WTC11 (cell line): Measurements from ENCODE around the gene IMPDH1. TPM values are rescaled to one million over a fixed set of nuclear protein-coding genes. Genes with fewer than 3 reads are reported as not detected.

Experiments used
- ATAC-seq: fragments of 200-7000 bp; cut with Tn5 transposase; 2 replicates; pipeline ENCODE4 v1.10.0; 2021; ENCODE audit warnings: mild to moderate bottlenecking, moderate library complexity
- CTCF ChIA-PET: fragments of 300-600 bp; sonication (Branson Sonifier 250); formaldehyde crosslinking; loops from one replicate; lab custom pipeline; 2021; ENCODE audit warnings: antibody characterized with exemption; lab: Charles Lee
- POLR2A ChIA-PET: fragments of 350-600 bp; sonication (Branson Sonifier 250); formaldehyde crosslinking; loops from one replicate; lab custom pipeline; 2021; ENCODE audit warnings: antibody characterized with exemption; lab: Charles Lee
- DNase-seq: peaks from one replicate; pipeline ENCODE4 v3.0.0; 2021; ENCODE audit warnings: low spot score
- H3K27ac Mint-ChIP-seq: 2 replicates; pipeline ENCODE4 v1.8.0; 2021; ENCODE audit warnings: mixed read lengths
- H3K27me3 Mint-ChIP-seq: 2 replicates; pipeline ENCODE4 v1.8.0; 2021; ENCODE audit warnings: low read depth, mild to moderate bottlenecking, moderate library complexity, mixed read lengths
- H3K36me3 Mint-ChIP-seq: 2 replicates; pipeline ENCODE4 v1.8.0; 2021; ENCODE audit warnings: mixed read lengths
- H3K4me1 Mint-ChIP-seq: 2 replicates; pipeline ENCODE4 v1.8.0; 2022; ENCODE audit warnings: mixed read lengths
- H3K4me3 Mint-ChIP-seq: 2 replicates; pipeline ENCODE4 v1.8.0; 2021; ENCODE audit warnings: mild to moderate bottlenecking, moderate library complexity, mixed read lengths
- H3K9me3 Mint-ChIP-seq: 2 replicates; pipeline ENCODE4 v1.8.0; 2021; ENCODE audit warnings: mixed read lengths
- ATF1 ChIP-seq: sonication (generic); formaldehyde crosslinking; IDR thresholded peaks from 2 replicates; pipeline ENCODE4 v1.8.1; 2023; ENCODE audit warnings: mild to moderate bottlenecking, moderate library complexity, missing genetic modification reagents
- CBFB ChIP-seq: sonication (generic); formaldehyde crosslinking; IDR thresholded peaks from 2 replicates; pipeline ENCODE4 v1.8.1; 2022; ENCODE audit warnings: mild to moderate bottlenecking, low read depth, missing genetic modification reagents
- CREM ChIP-seq: sonication (generic); formaldehyde crosslinking; IDR thresholded peaks from 2 replicates; pipeline ENCODE4 v1.8.1; 2022; ENCODE audit warnings: mild to moderate bottlenecking, missing genetic modification reagents, moderate library complexity
- E2F1 ChIP-seq: sonication (generic); formaldehyde crosslinking; IDR thresholded peaks from 2 replicates; pipeline ENCODE4 v1.8.0; 2022; ENCODE audit warnings: mild to moderate bottlenecking, missing genetic modification reagents
- ETV6 ChIP-seq: sonication (generic); formaldehyde crosslinking; IDR thresholded peaks from 2 replicates; pipeline ENCODE4 v1.8.1; 2022; ENCODE audit warnings: mild to moderate bottlenecking, missing genetic modification reagents
- FOXP1 ChIP-seq: sonication (generic); formaldehyde crosslinking; IDR thresholded peaks from 2 replicates; pipeline ENCODE4 v1.8.0; 2022; ENCODE audit warnings: missing genetic modification reagents, mild to moderate bottlenecking, moderate library complexity, borderline replicate concordance
- JAZF1 ChIP-seq: fragments of 250-450 bp; sonication (Bioruptor Pico); IDR thresholded peaks from 2 replicates; pipeline ENCODE4 v1.9.0; 2021; ENCODE audit warnings: moderate library complexity, mild to moderate bottlenecking, inconsistent platforms
- NFE2L1 ChIP-seq: sonication (generic); formaldehyde crosslinking; IDR thresholded peaks from 2 replicates; pipeline ENCODE4 v1.8.1; 2023; ENCODE audit warnings: missing genetic modification reagents
- PRRX2 ChIP-seq: fragments of 250-450 bp; sonication (Bioruptor Pico); IDR thresholded peaks from 2 replicates; pipeline ENCODE4 v1.8.0; 2021; ENCODE audit warnings: mild to moderate bottlenecking
- SOX15 ChIP-seq: fragments of 250-450 bp; sonication (Bioruptor Pico); IDR thresholded peaks from 2 replicates; pipeline ENCODE4 v1.9.0; 2021; ENCODE audit warnings: mild to moderate bottlenecking
- TEAD4 ChIP-seq: sonication (generic); formaldehyde crosslinking; IDR thresholded peaks from 2 replicates; pipeline ENCODE4 v1.8.0; 2022; ENCODE audit warnings: mild to moderate bottlenecking, missing genetic modification reagents
- ZNF121 ChIP-seq: sonication (generic); formaldehyde crosslinking; IDR thresholded peaks from 2 replicates; pipeline ENCODE4 v1.8.0; 2023; ENCODE audit warnings: missing genetic modification reagents
- ZNF219 ChIP-seq: sonication (generic); formaldehyde crosslinking; IDR thresholded peaks from 2 replicates; pipeline ENCODE4 v1.8.0; 2023; ENCODE audit warnings: missing genetic modification reagents, mild to moderate bottlenecking, borderline replicate concordance
- ZNF232 ChIP-seq: sonication (generic); formaldehyde crosslinking; IDR thresholded peaks from 2 replicates; pipeline ENCODE4 v1.8.0; 2022; ENCODE audit warnings: mild to moderate bottlenecking, missing genetic modification reagents
- ZNF263 ChIP-seq: sonication (generic); formaldehyde crosslinking; IDR thresholded peaks from 2 replicates; pipeline ENCODE4 v1.8.1; 2022; ENCODE audit warnings: low read depth, mild to moderate bottlenecking, moderate library complexity, missing genetic modification reagents
- ZNF423 ChIP-seq: fragments of 250-450 bp; sonication (Bioruptor Pico); IDR thresholded peaks from 2 replicates; pipeline ENCODE4 v2.1.2; 2022; ENCODE audit warnings: mild to moderate bottlenecking, moderate library complexity
- ZNF671 ChIP-seq: fragments of 250-450 bp; sonication (Bioruptor Pico); IDR thresholded peaks from 2 replicates; pipeline ENCODE4 v1.8.0; 2021; ENCODE audit warnings: mild to moderate bottlenecking
- total RNA-seq: library from RNA; stranded (reverse); gene quantifications from 3 replicates; pipeline ENCODE4 v1.2.3, GENCODE V29; 2021
- TF ChIP-seq, protein P1 (sequence below): fragments of 250-450 bp; sonication (Bioruptor Pico); IDR thresholded peaks from 2 replicates; pipeline ENCODE4 v1.9.0; 2021; ENCODE audit warnings: mild to moderate bottlenecking
- TF ChIP-seq, protein P2 (sequence below): fragments of 250-450 bp; sonication (Bioruptor Pico); IDR thresholded peaks from 2 replicates; pipeline ENCODE4 v1.8.0; 2021; ENCODE audit warnings: mild to moderate bottlenecking
- TF ChIP-seq, protein P3 (sequence below): sonication (generic); formaldehyde crosslinking; IDR thresholded peaks from 2 replicates; pipeline ENCODE4 v1.8.0; 2022; ENCODE audit warnings: mild to moderate bottlenecking, missing genetic modification reagents
- TF ChIP-seq, protein P4 (sequence below): sonication (generic); formaldehyde crosslinking; IDR thresholded peaks from 2 replicates; pipeline ENCODE4 v1.8.1; 2023; ENCODE audit warnings: mild to moderate bottlenecking, missing genetic modification reagents, moderate library complexity
- TF ChIP-seq, protein P5 (sequence below): sonication (generic); formaldehyde crosslinking; IDR thresholded peaks from 2 replicates; pipeline ENCODE4 v1.8.0; 2022; ENCODE audit warnings: mild to moderate bottlenecking, missing genetic modification reagents
- TF ChIP-seq, protein P6 (sequence below): sonication (generic); formaldehyde crosslinking; IDR thresholded peaks from 2 replicates; pipeline ENCODE4 v1.8.1; 2023; ENCODE audit warnings: mild to moderate bottlenecking, missing genetic modification reagents

Gene IMPDH1
- total RNA-seq, 1 experiment from 2014 or later: 54.2 TPM

GRCh38 chr7:128389618-128390329 lies 20.0 kb downstream of the IMPDH1 start:
- ATAC-seq (peak; percentile 39), DNase-seq (no peak)
- POLR2A ChIA-PET: no interaction called here
- Mint-ChIP-seq H3K36me3 (no peaks in the 10 kb centered on the region), H3K27ac (no peak overlapping the region), H3K4me3 (no peak overlapping the region), H3K9me3 (no peaks in the 10 kb centered on the region), H3K27me3 (peaks cover 25% of the 10 kb centered on the region), H3K4me1 (peaks cover 13% of the 10 kb centered on the region)
- TF ChIP-seq NFE2L1 (CRISPR knock-in tag): no peak
- TF ChIP-seq ZNF671 (CRISPR knock-in tag): no peak
- no peak for TF ChIP-seq TEAD4 (CRISPR knock-in tag)
- TF ChIP-seq, protein P1, sequence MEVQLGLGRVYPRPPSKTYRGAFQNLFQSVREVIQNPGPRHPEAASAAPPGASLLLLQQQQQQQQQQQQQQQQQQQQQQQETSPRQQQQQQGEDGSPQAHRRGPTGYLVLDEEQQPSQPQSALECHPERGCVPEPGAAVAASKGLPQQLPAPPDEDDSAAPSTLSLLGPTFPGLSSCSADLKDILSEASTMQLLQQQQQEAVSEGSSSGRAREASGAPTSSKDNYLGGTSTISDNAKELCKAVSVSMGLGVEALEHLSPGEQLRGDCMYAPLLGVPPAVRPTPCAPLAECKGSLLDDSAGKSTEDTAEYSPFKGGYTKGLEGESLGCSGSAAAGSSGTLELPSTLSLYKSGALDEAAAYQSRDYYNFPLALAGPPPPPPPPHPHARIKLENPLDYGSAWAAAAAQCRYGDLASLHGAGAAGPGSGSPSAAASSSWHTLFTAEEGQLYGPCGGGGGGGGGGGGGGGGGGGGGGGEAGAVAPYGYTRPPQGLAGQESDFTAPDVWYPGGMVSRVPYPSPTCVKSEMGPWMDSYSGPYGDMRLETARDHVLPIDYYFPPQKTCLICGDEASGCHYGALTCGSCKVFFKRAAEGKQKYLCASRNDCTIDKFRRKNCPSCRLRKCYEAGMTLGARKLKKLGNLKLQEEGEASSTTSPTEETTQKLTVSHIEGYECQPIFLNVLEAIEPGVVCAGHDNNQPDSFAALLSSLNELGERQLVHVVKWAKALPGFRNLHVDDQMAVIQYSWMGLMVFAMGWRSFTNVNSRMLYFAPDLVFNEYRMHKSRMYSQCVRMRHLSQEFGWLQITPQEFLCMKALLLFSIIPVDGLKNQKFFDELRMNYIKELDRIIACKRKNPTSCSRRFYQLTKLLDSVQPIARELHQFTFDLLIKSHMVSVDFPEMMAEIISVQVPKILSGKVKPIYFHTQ (CRISPR knock-in tag): no peak
- TF ChIP-seq ZNF423 (CRISPR knock-in tag): 0 out of 2 replicates have a peak, but pooled peaks have one; percentile 15
- no peak for TF ChIP-seq ETV6
- CTCF ChIA-PET: interaction anchor here (0.7 to 5.8 kb wide), 16 partner anchors 8 to 85 kb away, joined by 3 to 138 read pairs (median 4); partner anchors contain the start of genes IMPDH1 and RBM28

DNA sequence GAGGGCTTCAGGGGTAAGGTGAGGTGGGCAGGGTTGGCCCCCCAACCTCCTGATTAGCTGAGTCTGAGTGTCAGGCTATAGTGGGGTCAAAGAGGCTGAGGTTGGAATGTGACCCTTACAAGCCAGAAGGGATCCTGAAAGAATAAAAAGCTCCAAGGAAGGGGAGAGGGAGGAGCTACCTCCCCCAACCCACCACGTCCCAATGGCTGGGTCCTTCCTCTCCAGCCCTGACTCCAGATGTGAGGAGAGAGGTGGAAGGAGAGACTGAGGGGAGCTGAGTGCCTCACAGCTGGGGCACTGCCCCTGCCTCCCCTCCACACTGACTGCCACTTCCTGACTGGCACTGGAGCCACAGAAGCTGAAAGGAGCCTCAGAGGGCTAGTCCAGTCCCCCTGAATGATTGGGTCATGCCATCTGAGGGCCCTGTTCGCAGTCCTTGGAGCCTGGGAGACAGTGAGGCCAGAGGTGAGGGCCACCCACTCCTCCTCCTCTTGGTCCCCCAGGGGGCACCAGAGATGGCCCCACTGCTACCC lies 20.6 kb downstream of the IMPDH1 start:
- CTCF ChIA-PET: interaction anchor here (0.7 to 5.8 kb wide), 17 partner anchors 8 to 86 kb away, joined by 3 to 138 read pairs (median 4); partner anchors contain the start of genes IMPDH1 and RBM28
- no peaks in the 10 kb centered on the region for H3K36me3 Mint-ChIP-seq
- ATAC-seq: peak; percentile 11
- peaks cover 13% of the 10 kb centered on the region for H3K4me1 Mint-ChIP-seq
- TF ChIP-seq ZNF121 (CRISPR knock-in tag) (no peak), E2F1 (CRISPR knock-in tag) (no peak), ZNF232 (CRISPR knock-in tag) (no peak), CBFB (CRISPR knock-in tag) (no peak), ZNF263 (CRISPR knock-in tag) (no peak), FOXP1 (CRISPR knock-in tag) (no peak), JAZF1 (no peak), SOX15 (CRISPR knock-in tag) (no peak), TEAD4 (CRISPR knock-in tag) (no peak), ATF1 (CRISPR knock-in tag) (no peak), PRRX2 (CRISPR knock-in tag) (no peak), CREM (CRISPR knock-in tag) (no peak), ZNF219 (no peak)
- TF ChIP-seq, protein P2, sequence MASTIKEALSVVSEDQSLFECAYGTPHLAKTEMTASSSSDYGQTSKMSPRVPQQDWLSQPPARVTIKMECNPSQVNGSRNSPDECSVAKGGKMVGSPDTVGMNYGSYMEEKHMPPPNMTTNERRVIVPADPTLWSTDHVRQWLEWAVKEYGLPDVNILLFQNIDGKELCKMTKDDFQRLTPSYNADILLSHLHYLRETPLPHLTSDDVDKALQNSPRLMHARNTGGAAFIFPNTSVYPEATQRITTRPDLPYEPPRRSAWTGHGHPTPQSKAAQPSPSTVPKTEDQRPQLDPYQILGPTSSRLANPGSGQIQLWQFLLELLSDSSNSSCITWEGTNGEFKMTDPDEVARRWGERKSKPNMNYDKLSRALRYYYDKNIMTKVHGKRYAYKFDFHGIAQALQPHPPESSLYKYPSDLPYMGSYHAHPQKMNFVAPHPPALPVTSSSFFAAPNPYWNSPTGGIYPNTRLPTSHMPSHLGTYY: no peak
- TF ChIP-seq, protein P3, sequence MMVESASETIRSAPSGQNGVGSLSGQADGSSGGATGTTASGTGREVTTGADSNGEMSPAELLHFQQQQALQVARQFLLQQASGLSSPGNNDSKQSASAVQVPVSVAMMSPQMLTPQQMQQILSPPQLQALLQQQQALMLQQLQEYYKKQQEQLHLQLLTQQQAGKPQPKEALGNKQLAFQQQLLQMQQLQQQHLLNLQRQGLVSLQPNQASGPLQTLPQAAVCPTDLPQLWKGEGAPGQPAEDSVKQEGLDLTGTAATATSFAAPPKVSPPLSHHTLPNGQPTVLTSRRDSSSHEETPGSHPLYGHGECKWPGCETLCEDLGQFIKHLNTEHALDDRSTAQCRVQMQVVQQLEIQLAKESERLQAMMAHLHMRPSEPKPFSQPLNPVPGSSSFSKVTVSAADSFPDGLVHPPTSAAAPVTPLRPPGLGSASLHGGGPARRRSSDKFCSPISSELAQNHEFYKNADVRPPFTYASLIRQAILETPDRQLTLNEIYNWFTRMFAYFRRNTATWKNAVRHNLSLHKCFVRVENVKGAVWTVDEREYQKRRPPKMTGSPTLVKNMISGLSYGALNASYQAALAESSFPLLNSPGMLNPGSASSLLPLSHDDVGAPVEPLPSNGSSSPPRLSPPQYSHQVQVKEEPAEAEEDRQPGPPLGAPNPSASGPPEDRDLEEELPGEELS (CRISPR knock-in tag): no peak
- TF ChIP-seq, protein P4, sequence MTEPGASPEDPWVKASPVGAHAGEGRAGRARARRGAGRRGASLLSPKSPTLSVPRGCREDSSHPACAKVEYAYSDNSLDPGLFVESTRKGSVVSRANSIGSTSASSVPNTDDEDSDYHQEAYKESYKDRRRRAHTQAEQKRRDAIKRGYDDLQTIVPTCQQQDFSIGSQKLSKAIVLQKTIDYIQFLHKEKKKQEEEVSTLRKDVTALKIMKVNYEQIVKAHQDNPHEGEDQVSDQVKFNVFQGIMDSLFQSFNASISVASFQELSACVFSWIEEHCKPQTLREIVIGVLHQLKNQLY: no peak
- TF ChIP-seq, protein P5, sequence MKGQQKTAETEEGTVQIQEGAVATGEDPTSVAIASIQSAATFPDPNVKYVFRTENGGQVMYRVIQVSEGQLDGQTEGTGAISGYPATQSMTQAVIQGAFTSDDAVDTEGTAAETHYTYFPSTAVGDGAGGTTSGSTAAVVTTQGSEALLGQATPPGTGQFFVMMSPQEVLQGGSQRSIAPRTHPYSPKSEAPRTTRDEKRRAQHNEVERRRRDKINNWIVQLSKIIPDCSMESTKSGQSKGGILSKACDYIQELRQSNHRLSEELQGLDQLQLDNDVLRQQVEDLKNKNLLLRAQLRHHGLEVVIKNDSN (CRISPR knock-in tag): no peak
- TF ChIP-seq, protein P6, sequence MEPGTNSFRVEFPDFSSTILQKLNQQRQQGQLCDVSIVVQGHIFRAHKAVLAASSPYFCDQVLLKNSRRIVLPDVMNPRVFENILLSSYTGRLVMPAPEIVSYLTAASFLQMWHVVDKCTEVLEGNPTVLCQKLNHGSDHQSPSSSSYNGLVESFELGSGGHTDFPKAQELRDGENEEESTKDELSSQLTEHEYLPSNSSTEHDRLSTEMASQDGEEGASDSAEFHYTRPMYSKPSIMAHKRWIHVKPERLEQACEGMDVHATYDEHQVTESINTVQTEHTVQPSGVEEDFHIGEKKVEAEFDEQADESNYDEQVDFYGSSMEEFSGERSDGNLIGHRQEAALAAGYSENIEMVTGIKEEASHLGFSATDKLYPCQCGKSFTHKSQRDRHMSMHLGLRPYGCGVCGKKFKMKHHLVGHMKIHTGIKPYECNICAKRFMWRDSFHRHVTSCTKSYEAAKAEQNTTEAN (CRISPR knock-in tag): no peak
- TF ChIP-seq, all 79 proteins: peak for 0
- Mint-ChIP-seq H3K4me3 (no peak overlapping the region), H3K9me3 (no peaks in the 10 kb centered on the region), H3K27me3 (peaks cover 25% of the 10 kb centered on the region), H3K27ac (no peak overlapping the region)
- DNase-seq: no peak
- POLR2A ChIA-PET: no interaction called here
